22Rv1 (cell line): ENCODE results near the gene SLAMF8.

Source experiments
- ZFX ChIP-seq: fragments of 450-650 bp; IDR thresholded peaks from 2 replicates; pipeline ENCODE4 v1.6.1; 2017; ENCODE audit warnings: antibody characterized with exemption, borderline replicate concordance
- TF ChIP-seq, protein P1 (sequence below): fragments of 450-650 bp; IDR thresholded peaks from 2 replicates; pipeline ENCODE4 v1.5.1; 2017; ENCODE audit warnings: mild to moderate bottlenecking

DNA sequence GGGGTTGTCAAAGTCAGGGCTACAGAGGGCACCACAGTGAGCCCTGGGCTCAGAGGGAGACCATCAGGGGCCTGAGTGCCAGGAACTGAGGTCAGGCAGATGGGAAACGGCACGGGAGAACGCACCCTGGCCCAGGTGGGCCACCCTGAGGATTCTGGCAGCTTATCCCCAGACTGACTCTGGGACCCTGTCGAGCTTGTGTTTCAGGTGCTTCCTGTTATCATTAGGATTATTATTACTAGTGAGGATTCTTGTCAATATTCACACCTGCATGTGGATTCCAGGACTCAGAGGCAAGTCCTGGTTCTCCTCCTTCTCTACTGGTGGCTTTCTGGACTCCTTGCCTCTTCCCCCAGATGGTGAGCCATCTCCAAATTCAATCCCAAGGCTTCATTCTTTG is 20.6 kb downstream of the SLAMF8 start:
- TF ChIP-seq, protein P1, sequence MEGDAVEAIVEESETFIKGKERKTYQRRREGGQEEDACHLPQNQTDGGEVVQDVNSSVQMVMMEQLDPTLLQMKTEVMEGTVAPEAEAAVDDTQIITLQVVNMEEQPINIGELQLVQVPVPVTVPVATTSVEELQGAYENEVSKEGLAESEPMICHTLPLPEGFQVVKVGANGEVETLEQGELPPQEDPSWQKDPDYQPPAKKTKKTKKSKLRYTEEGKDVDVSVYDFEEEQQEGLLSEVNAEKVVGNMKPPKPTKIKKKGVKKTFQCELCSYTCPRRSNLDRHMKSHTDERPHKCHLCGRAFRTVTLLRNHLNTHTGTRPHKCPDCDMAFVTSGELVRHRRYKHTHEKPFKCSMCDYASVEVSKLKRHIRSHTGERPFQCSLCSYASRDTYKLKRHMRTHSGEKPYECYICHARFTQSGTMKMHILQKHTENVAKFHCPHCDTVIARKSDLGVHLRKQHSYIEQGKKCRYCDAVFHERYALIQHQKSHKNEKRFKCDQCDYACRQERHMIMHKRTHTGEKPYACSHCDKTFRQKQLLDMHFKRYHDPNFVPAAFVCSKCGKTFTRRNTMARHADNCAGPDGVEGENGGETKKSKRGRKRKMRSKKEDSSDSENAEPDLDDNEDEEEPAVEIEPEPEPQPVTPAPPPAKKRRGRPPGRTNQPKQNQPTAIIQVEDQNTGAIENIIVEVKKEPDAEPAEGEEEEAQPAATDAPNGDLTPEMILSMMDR: no peak
- TF ChIP-seq ZFX: no peak
